Sigmoid colon (tissue), 7 donors: Measurements from ENCODE around the gene SRD5A1. TPM values are rescaled to one million over a fixed set of nuclear protein-coding genes. Genes with fewer than 3 reads are reported as not detected.

Experiments
- DNase-seq: peaks from one replicate; pipeline ENCODE4 v3.0.0-alpha.2; 2019
- H3K27ac ChIP-seq, 4 donors: fragments of 200-600 bp; sonication (generic); one replicate each; pipeline ENCODE4 v1.5.1; 2016 to 2019; ENCODE audit warnings: mild to moderate bottlenecking in 1 of 4
- H3K27me3 ChIP-seq, 3 donors: fragments of 200-600 bp; sonication (generic); one replicate each; pipeline ENCODE4 v1.5.1; 2019; ENCODE audit warnings: mild to moderate bottlenecking in 1 of 3
- H3K36me3 ChIP-seq, 4 donors: fragments of 200-600 bp; sonication (generic); one replicate each; pipeline ENCODE4 v1.5.1; 2016 to 2019
- H3K4me1 ChIP-seq, 4 donors: fragments of 200-600 bp; sonication (generic); one replicate each; pipeline ENCODE4 v1.5.1; 2017 to 2019
- H3K4me3 ChIP-seq, 4 donors: fragments of 200-600 bp; sonication (generic); one replicate each; pipeline ENCODE4 v1.5.1; 2017 to 2019; ENCODE audit warnings: mild to moderate bottlenecking in 2 of 4, moderate library complexity in 1 of 4
- H3K9me3 ChIP-seq, 4 donors: fragments of 200-600 bp in 3 of 4; sonication (generic) in 3 of 4; one replicate each; pipeline versions ENCODE4 v1.5.1 to v1.6.1; 2013 to 2019
- EP300 ChIP-seq, 4 donors: sonication (generic); formaldehyde crosslinking; IDR thresholded peaks; one replicate each; pipeline ENCODE4 v1.6.1; 2017; ENCODE audit warnings: antibody characterized with exemption in 4 of 4
- POLR2A ChIP-seq, 2 donors: fragments of 450-650 bp; IDR thresholded peaks; one replicate each; pipeline ENCODE4 v1.6.1; 2016; ENCODE audit warnings: antibody characterized with exemption in 2 of 2, mild to moderate bottlenecking in 2 of 2, moderate library complexity in 2 of 2
- POLR2AphosphoS5 ChIP-seq, 4 donors: sonication (generic); formaldehyde crosslinking; IDR thresholded peaks; one replicate each; pipeline ENCODE4 v1.6.1; 2017; ENCODE audit warnings: antibody characterized with exemption in 4 of 4
- WGBS, 2 donors: extraction: QIAGEN DNeasy Blood & Tissue Kit; methylation state at CpG; one replicate each; pipeline ENCODE4 v1.1.7; 2013; 5-methylcytosine and 5-hydroxymethylcytosine counted together
- intact Hi-C: fragments of 100-400 bp; cut with DNase I; formaldehyde crosslinking; loops from one replicate; pipeline ENCODE4 v1.15.1; 2023
- polyA plus RNA-seq, 3 donors: library from polyadenylated mRNA; stranded (reverse); fragments of 200-250 nt; gene quantifications; one replicate each; pipeline ENCODE4 v1.2.3, GENCODE V29; 2013
- total RNA-seq, 4 donors: library from RNA; depleted of rRNA; stranded (reverse); fragments of >200 nt; gene quantifications; one replicate each; pipeline ENCODE4 v1.1.0, GENCODE V29; 2016
- TF ChIP-seq, protein P1 (sequence below), 4 experiments: fragments of 450-650 bp in 3 of 4; fragments of 200-600 bp in 1 of 4; IDR thresholded peaks; one replicate each; pipeline ENCODE4 v1.5.1; 2016 to 2019; ENCODE audit warnings: antibody characterized with exemption in 4 of 4, mild to moderate bottlenecking in 3 of 4, moderate library complexity in 2 of 4
- donor health status: healthy with polysubstance abuse.
- donor health status: Bipolar disorder and iron deficiency.
- donor health status: healthy.

Gene SRD5A1
- total and polyA plus RNA-seq, 7 donors: 3.1 to 10.7 (median 5.7) TPM

DNA sequence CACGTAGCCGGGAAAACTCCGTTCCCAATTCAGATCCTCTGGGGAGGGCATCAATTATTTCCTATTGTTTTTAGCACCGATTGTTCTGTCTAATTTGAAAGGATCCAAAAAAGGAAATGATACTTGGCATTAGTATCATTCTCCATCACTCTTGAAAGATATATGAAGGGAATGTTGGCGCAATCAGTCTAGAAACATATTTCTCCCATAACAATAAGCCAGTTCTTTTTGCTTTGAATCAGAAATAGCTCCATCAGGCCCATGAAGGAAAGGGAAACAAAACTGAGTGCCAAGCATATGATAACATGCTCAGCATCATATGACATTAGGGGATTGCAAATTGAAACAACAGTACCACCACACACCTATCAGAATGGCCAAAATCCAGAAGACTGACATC is 39.8 kb downstream of the SRD5A1 start:
- Histone ChIP-seq H3K36me3 (peaks cover 0 to 11% (median 0%) of the 10 kb centered on the region in 4 donors), H3K4me1 (no peaks in the 10 kb centered on the region), H3K4me3 (no peak overlapping the region), H3K27ac (no peak overlapping the region), H3K9me3 (no peaks in the 10 kb centered on the region), H3K27me3 (no peaks in the 10 kb centered on the region)
- DNase-seq: no peak
- TF ChIP-seq POLR2A (IDR thresholded peaks at IDR 0.05) (no peak), POLR2AphosphoS5 (IDR thresholded peaks at IDR 0.05) (no peak), EP300 (IDR thresholded peaks at IDR 0.05) (no peak)
- TF ChIP-seq, protein P1, sequence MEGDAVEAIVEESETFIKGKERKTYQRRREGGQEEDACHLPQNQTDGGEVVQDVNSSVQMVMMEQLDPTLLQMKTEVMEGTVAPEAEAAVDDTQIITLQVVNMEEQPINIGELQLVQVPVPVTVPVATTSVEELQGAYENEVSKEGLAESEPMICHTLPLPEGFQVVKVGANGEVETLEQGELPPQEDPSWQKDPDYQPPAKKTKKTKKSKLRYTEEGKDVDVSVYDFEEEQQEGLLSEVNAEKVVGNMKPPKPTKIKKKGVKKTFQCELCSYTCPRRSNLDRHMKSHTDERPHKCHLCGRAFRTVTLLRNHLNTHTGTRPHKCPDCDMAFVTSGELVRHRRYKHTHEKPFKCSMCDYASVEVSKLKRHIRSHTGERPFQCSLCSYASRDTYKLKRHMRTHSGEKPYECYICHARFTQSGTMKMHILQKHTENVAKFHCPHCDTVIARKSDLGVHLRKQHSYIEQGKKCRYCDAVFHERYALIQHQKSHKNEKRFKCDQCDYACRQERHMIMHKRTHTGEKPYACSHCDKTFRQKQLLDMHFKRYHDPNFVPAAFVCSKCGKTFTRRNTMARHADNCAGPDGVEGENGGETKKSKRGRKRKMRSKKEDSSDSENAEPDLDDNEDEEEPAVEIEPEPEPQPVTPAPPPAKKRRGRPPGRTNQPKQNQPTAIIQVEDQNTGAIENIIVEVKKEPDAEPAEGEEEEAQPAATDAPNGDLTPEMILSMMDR (IDR thresholded peaks at IDR 0.05): no peak
- intact Hi-C loops: no loop called here
- WGBS, 2 donors: 86 to 92% methylated on average over 5 of the region's 5 CpGs

GRCh38 chr5:6673963-6674362 is 40.7 kb downstream of the SRD5A1 start:
- DNase-seq: no peak
- TF ChIP-seq EP300 (IDR thresholded peaks at IDR 0.05) (no peak), POLR2AphosphoS5 (IDR thresholded peaks at IDR 0.05) (no peak), POLR2A (IDR thresholded peaks at IDR 0.05) (no peak)
- TF ChIP-seq, protein P1 (IDR thresholded peaks at IDR 0.05): no peak
- no peaks in the 10 kb centered on the region for H3K9me3 ChIP-seq
- H3K4me3 ChIP-seq: no peak overlapping the region
- H3K36me3 ChIP-seq: peaks cover 0 to 11% (median 0%) of the 10 kb centered on the region in 4 donors
- intact Hi-C loops: no loop called here
- H3K27ac ChIP-seq: no peak overlapping the region
- no peaks in the 10 kb centered on the region for H3K4me1 ChIP-seq
- 93 to 96% methylated on average over 1 of the region's 1 CpG for WGBS, 2 donors
- H3K27me3 ChIP-seq: no peaks in the 10 kb centered on the region

DNA sequence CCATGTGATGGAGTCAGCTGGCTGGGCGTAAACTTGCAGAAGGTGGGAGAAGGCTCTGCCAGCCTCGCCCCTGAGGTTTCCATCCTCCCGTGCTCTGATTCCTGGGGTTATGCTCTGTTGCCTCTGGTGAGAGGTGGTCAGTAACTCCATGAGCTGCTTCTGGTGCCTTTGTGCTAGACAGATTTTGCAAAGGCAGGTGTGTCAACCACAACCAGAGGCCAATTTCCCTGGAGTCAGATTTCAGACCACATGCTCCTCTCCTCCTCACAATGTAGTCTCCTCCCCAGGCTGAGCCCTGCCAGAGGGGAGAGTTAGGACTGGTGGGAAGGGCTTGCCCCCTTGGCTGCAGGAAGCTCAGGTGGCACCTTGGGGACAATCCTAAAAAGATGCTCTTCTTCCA is 41.2 kb downstream of the SRD5A1 start:
- DNase-seq: no peak
- Histone ChIP-seq H3K4me3 (no peak overlapping the region), H3K27me3 (no peaks in the 10 kb centered on the region), H3K4me1 (no peaks in the 10 kb centered on the region), H3K27ac (no peak overlapping the region), H3K9me3 (no peaks in the 10 kb centered on the region), H3K36me3 (peaks cover 0 to 11% (median 0%) of the 10 kb centered on the region in 4 donors)
- intact Hi-C loops: no loop called here
- 96 to 98% methylated on average over 3 of the region's 3 CpGs for WGBS, 2 donors
- no peak for TF ChIP-seq POLR2AphosphoS5 (IDR thresholded peaks at IDR 0.05)
- TF ChIP-seq EP300 (IDR thresholded peaks at IDR 0.05): no peak
- TF ChIP-seq POLR2A (IDR thresholded peaks at IDR 0.05): no peak
- TF ChIP-seq, protein P1 (IDR thresholded peaks at IDR 0.05): no peak

GRCh38 chr5:6674886-6675285 is 41.6 kb downstream of the SRD5A1 start:
- H3K36me3 ChIP-seq: peaks cover 0 to 11% (median 0%) of the 10 kb centered on the region in 4 donors
- DNase-seq: no peak

DNA sequence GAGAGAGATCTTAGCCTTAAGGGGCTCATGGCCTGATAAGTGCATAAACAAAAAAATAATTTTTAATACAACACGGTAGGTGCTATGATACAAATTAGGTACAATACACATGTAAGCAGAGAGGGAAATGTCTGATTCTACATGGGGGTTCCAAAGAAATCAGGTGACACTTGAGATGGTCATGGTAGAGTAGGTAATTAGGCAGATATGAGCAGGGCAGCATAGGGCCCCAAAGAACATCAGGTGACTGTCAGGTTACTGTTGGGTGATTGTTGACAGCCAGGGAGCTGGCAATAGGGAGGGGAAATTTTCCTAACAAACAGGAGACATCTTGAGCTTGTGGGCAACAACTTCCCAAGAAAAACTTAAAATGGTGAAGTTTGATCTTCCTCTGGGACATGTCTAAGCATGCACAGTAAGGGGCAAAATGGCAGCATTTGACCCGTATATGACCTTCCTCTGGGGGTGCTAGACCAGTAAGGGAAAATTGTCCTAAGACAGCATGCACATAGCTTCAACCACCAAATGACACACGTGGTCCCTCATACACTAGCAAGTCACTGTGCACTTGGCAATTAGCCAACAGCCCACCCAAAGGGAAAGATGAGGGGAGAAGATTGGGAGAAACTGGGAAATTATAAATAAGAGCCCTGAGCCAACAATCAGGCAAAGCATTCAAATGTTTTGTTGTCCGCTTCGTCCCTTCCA is 42.7 kb downstream of the SRD5A1 start:
- Histone ChIP-seq H3K36me3 (peaks cover 0 to 5% (median 0%) of the 10 kb centered on the region in 4 donors), H3K4me1 (no peaks in the 10 kb centered on the region), H3K9me3 (peaks cover 0 to under 1% (median 0%) of the 10 kb centered on the region in 4 donors), H3K27ac (no peak overlapping the region), H3K4me3 (no peak overlapping the region), H3K27me3 (no peaks in the 10 kb centered on the region)
- 89 to 91% methylated on average over 5 of the region's 5 CpGs for WGBS, 2 donors
- intact Hi-C loops: no loop called here
- TF ChIP-seq, protein P1 (IDR thresholded peaks at IDR 0.05): no peak
- TF ChIP-seq POLR2A (IDR thresholded peaks at IDR 0.05): no peak
- no peak for TF ChIP-seq POLR2AphosphoS5 (IDR thresholded peaks at IDR 0.05)
- no peak for TF ChIP-seq EP300 (IDR thresholded peaks at IDR 0.05)
- DNase-seq: no peak

More at GRCh38 chr5:6674886-6675285, 41.6 kb downstream of the SRD5A1 start:
- Histone ChIP-seq H3K4me3 (no peak overlapping the region), H3K4me1 (no peaks in the 10 kb centered on the region), H3K9me3 (no peaks in the 10 kb centered on the region), H3K27ac (no peak overlapping the region), H3K27me3 (no peaks in the 10 kb centered on the region)
- WGBS, 2 donors: 95% methylated on average over 10 of the region's 10 CpGs
- intact Hi-C loops: no loop called here
- no peak for TF ChIP-seq POLR2A (IDR thresholded peaks at IDR 0.05)
